Superior temporal gyrus (tissue), 1 donor: ENCODE results near the gene ADAMTS17.
"Not testable (repeated sequence)": the region's sequence is repeated elsewhere in the genome, so short reads cannot be mapped to it uniquely, and the experiment has no call there.

Experiments used
- DNase-seq: peaks from one replicate; pipeline ENCODE4 v3.0.0-alpha.2; 2016; ENCODE audit errors: extremely low spot score

The ADAMTS17 gene

GRCh38 chr15:100339451-100339850, 2.3 kb downstream of the ADAMTS17 start:
- DNase-seq = not testable (repeated sequence)

- peak; percentile 92 for DNase-seq
Measured at GRCh38 chr15:100338971-100339444, 2.8 kb downstream of the ADAMTS17 start.

GRCh38 chr15:100338247-100338646, 3.5 kb downstream of the ADAMTS17 start:
- no peak for DNase-seq

GRCh38 chr15:100337096-100338044, 4.4 kb downstream of the ADAMTS17 start:
- DNase-seq = no peak

GRCh38 chr15:100336061-100336460, 5.7 kb downstream of the ADAMTS17 start:
- DNase-seq = no peak

GRCh38 chr15:100335335-100335999, 6.3 kb downstream of the ADAMTS17 start:
- no peak for DNase-seq

- no peak for DNase-seq
Measured at GRCh38 chr15:100334905-100335304, 6.9 kb downstream of the ADAMTS17 start.

- no peak for DNase-seq
Measured at GRCh38 chr15:100334456-100334855, 7.3 kb downstream of the ADAMTS17 start.

GRCh38 chr15:100334015-100334414, 7.8 kb downstream of the ADAMTS17 start:
- DNase-seq = no peak

GRCh38 chr15:100333236-100333635, 8.5 kb downstream of the ADAMTS17 start:
- no peak for DNase-seq

GRCh38 chr15:100332721-100333120, 9.1 kb downstream of the ADAMTS17 start:
- DNase-seq = no peak

GRCh38 chr15:100332231-100332630, 9.5 kb downstream of the ADAMTS17 start:
- no peak for DNase-seq

- DNase-seq = no peak
Measured at GRCh38 chr15:100330629-100331215, 11.1 kb downstream of the ADAMTS17 start.

- DNase-seq = no peak
Measured at GRCh38 chr15:100330221-100330620, 11.6 kb downstream of the ADAMTS17 start.

GRCh38 chr15:100328796-100329195, 13.0 kb downstream of the ADAMTS17 start:
- DNase-seq = no peak

GRCh38 chr15:100318880-100319279, 22.9 kb downstream of the ADAMTS17 start:
- DNase-seq = no peak

- DNase-seq = no peak
Measured at GRCh38 chr15:100314809-100315400, 26.9 kb downstream of the ADAMTS17 start.

- no peak for DNase-seq
Measured at GRCh38 chr15:100311833-100312476, 29.8 kb downstream of the ADAMTS17 start.

- peak; percentile 30 for DNase-seq
Measured at GRCh38 chr15:100311154-100311625, 30.6 kb downstream of the ADAMTS17 start.

- peak; percentile 21 for DNase-seq
Measured at GRCh38 chr15:100310513-100311153, 31.1 kb downstream of the ADAMTS17 start.

GRCh38 chr15:100310041-100310405, 31.8 kb downstream of the ADAMTS17 start:
- DNase-seq = no peak
